RKO (cell line): ENCODE measurements around the gene TYW1.
"Not testable (repeated sequence)": the region's sequence is repeated elsewhere in the genome, so short reads cannot be mapped to it uniquely, and the experiment has no call there.

Experiments
- DNase-seq: peaks from one replicate; pipeline ENCODE4 v3.0.0-alpha.2; 2016; ENCODE audit warnings: low spot score

TYW1 gene

GRCh38 chr7:67192123-67192702, 195.6 kb downstream of the TYW1 start:
- DNase-seq, result not testable (repeated sequence)

GRCh38 chr7:67192889-67193613, 196.4 kb downstream of the TYW1 start:
- DNase-seq, result not testable (repeated sequence)

- not testable (repeated sequence) for DNase-seq
These were observed 199.5 kb downstream of the TYW1 start for GRCh38 chr7:67196176-67196575.

- DNase-seq, result not testable (repeated sequence)
These were observed 202.4 kb downstream of the TYW1 start for GRCh38 chr7:67198865-67199526.

GRCh38 chr7:67205772-67206171, 209.1 kb downstream of the TYW1 start:
- not testable (repeated sequence) for DNase-seq

GRCh38 chr7:67206452-67206851, 209.8 kb downstream of the TYW1 start:
- no peak for DNase-seq

GRCh38 chr7:67208656-67209055, 212.0 kb downstream of the TYW1 start:
- not testable (repeated sequence) for DNase-seq

GRCh38 chr7:67209256-67209655, 212.6 kb downstream of the TYW1 start:
- DNase-seq, result no peak

- no peak for DNase-seq
These were observed 213.9 kb downstream of the TYW1 start for GRCh38 chr7:67210567-67210966.

- not testable (repeated sequence) for DNase-seq
These were observed 215.2 kb downstream of the TYW1 start for GRCh38 chr7:67211650-67212330.

GRCh38 chr7:67213038-67213437, 216.4 kb downstream of the TYW1 start:
- not testable (repeated sequence) for DNase-seq

GRCh38 chr7:67223551-67223950, 226.9 kb downstream of the TYW1 start:
- DNase-seq, result not testable (repeated sequence)

- peak; percentile 43 for DNase-seq
These were observed 229.8 kb downstream of the TYW1 start for GRCh38 chr7:67226340-67226907.

- not testable (repeated sequence) for DNase-seq
These were observed 230.3 kb downstream of the TYW1 start for GRCh38 chr7:67226967-67227366.

GRCh38 chr7:67229018-67229417, 232.4 kb downstream of the TYW1 start:
- DNase-seq, result not testable (repeated sequence)

GRCh38 chr7:67230029-67230428, 233.4 kb downstream of the TYW1 start:
- DNase-seq, result not testable (repeated sequence)

GRCh38 chr7:67233506-67233905, 236.9 kb downstream of the TYW1 start:
- DNase-seq, result not testable (repeated sequence)

- not testable (repeated sequence) for DNase-seq
These were observed 239.6 kb downstream of the TYW1 start for GRCh38 chr7:67236216-67236615.

GRCh38 chr7:67242871-67243270, 246.2 kb downstream of the TYW1 start:
- DNase-seq, result not testable (repeated sequence)

GRCh38 chr7:67248364-67248763, 251.7 kb downstream of the TYW1 start:
- not testable (repeated sequence) for DNase-seq

- no peak for DNase-seq
These were observed 255.4 kb downstream of the TYW1 start for GRCh38 chr7:67251986-67252558.

- not testable (repeated sequence) for DNase-seq
These were observed 258.4 kb downstream of the TYW1 start for GRCh38 chr7:67255076-67255475.
